ENCODE data around the gene SHC3.

DNA sequence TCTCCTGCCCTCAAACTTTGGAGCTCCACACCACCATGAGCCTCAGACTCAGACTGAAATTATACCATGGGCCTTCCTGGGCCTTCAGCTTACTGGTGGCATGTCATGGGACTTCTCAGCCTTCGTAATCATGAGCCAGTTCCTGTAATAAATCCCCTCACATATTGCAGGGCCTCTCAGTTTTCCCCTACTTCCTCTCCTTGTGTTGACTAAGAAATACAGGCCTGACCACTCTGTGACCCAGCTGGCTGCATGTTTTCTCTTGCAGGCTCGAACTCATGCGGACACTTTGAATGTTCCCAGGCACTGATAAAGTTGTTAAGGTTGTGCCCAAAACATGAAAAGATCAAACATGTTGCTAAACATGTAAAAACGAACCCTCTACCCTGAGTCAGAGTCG lies 26.2 kb upstream of the SHC3 start:
- TF ChIP-seq, protein P1, sequence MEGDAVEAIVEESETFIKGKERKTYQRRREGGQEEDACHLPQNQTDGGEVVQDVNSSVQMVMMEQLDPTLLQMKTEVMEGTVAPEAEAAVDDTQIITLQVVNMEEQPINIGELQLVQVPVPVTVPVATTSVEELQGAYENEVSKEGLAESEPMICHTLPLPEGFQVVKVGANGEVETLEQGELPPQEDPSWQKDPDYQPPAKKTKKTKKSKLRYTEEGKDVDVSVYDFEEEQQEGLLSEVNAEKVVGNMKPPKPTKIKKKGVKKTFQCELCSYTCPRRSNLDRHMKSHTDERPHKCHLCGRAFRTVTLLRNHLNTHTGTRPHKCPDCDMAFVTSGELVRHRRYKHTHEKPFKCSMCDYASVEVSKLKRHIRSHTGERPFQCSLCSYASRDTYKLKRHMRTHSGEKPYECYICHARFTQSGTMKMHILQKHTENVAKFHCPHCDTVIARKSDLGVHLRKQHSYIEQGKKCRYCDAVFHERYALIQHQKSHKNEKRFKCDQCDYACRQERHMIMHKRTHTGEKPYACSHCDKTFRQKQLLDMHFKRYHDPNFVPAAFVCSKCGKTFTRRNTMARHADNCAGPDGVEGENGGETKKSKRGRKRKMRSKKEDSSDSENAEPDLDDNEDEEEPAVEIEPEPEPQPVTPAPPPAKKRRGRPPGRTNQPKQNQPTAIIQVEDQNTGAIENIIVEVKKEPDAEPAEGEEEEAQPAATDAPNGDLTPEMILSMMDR (conservative IDR thresholded peaks at IDR 0.05; ENCODE audit: low read depth in 2 of 2) = no peak
- TF ChIP-seq CREB1 (CRISPR knock-in tag; IDR thresholded peaks at IDR 0.05; ENCODE audit: low read depth) = no peak
- no peak for TF ChIP-seq POLR2AphosphoS5 (IDR thresholded peaks at IDR 0.05; ENCODE audit: low read depth)
- TF ChIP-seq EZH2phosphoT487 (IDR thresholded peaks at IDR 0.05; ENCODE audit: unreplicated experiment) = no peak
- no peak for TF ChIP-seq EZH2 (IDR thresholded peaks at IDR 0.05; ENCODE audit: low read depth, unreplicated experiment)
- no peak for TF ChIP-seq STAT1 (IDR thresholded peaks at IDR 0.05; ENCODE audit: unreplicated experiment)
- TF ChIP-seq, protein P2, sequence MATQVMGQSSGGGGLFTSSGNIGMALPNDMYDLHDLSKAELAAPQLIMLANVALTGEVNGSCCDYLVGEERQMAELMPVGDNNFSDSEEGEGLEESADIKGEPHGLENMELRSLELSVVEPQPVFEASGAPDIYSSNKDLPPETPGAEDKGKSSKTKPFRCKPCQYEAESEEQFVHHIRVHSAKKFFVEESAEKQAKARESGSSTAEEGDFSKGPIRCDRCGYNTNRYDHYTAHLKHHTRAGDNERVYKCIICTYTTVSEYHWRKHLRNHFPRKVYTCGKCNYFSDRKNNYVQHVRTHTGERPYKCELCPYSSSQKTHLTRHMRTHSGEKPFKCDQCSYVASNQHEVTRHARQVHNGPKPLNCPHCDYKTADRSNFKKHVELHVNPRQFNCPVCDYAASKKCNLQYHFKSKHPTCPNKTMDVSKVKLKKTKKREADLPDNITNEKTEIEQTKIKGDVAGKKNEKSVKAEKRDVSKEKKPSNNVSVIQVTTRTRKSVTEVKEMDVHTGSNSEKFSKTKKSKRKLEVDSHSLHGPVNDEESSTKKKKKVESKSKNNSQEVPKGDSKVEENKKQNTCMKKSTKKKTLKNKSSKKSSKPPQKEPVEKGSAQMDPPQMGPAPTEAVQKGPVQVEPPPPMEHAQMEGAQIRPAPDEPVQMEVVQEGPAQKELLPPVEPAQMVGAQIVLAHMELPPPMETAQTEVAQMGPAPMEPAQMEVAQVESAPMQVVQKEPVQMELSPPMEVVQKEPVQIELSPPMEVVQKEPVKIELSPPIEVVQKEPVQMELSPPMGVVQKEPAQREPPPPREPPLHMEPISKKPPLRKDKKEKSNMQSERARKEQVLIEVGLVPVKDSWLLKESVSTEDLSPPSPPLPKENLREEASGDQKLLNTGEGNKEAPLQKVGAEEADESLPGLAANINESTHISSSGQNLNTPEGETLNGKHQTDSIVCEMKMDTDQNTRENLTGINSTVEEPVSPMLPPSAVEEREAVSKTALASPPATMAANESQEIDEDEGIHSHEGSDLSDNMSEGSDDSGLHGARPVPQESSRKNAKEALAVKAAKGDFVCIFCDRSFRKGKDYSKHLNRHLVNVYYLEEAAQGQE (IDR thresholded peaks at IDR 0.05; ENCODE audit: unreplicated experiment) = no peak

Data from GM23338 (cell line).